Motor neuron (in vitro differentiated cells): ENCODE data around the gene FAM50A. TPM values are rescaled to one million over a fixed set of nuclear protein-coding genes. Genes with fewer than 3 reads are reported as not detected.

Source experiments
- ATAC-seq, 8 experiments: fragments of 200-7000 bp; cut with Tn5 transposase; replicated peaks in 6 of 8; 2 replicates each; pipeline ENCODE4 v1.8.0; 2021; ENCODE audit warnings: mild to moderate bottlenecking in 8 of 8, moderate library complexity in 8 of 8
- H3K27ac ChIP-seq, 2 donors: fragments of 250-450 bp; sonication (Bioruptor Pico); 2 replicates each; pipeline ENCODE4 v1.9.0; 2021; ENCODE audit warnings: antibody characterized with exemption in 2 of 2, mild to moderate bottlenecking in 2 of 2, moderate library complexity in 1 of 2
- H3K4me1 ChIP-seq, 2 donors: fragments of 250-450 bp; sonication (Bioruptor Pico); replicated peaks in 1 of 2; 2 replicates each; pipeline ENCODE4 v1.6.1; 2021; ENCODE audit warnings: antibody characterized with exemption in 2 of 2, mild to moderate bottlenecking in 2 of 2, moderate library complexity in 1 of 2
- H3K4me3 ChIP-seq, 5 donors: fragments of 250-450 bp; sonication (Bioruptor Pico); 2 replicates each; pipeline ENCODE4 v1.9.0; 2021; ENCODE audit warnings: antibody characterized with exemption in 5 of 5, mild to moderate bottlenecking in 5 of 5, moderate library complexity in 4 of 5
- WGBS, 10 experiments: fragments of 450-650 bp; shearing (Covaris generic); methylation state at CpG; one replicate each; pipeline ENCODE4 v1.0.0; 2022; 5-methylcytosine and 5-hydroxymethylcytosine counted together
- in situ Hi-C, 9 experiments: fragments of 400-800 bp; cut with MboI; loops; one replicate each; pipeline ENCODE4 v1.15.0; 2021; ENCODE audit warnings: low sequenced_read_pairs in 9 of 9, low pct_unique_long_range_greater_than_20kb in 2 of 9; ENCODE audit not compliant: unreplicated experiment in 9 of 9
- total RNA-seq, 8 experiments: library from RNA; unstranded; fragments of 300-600 nt; gene quantifications; 2 replicates each; pipeline versions ENCODE4 v1.2.3 to v1.2.4, GENCODE V29; 2022

The FAM50A gene
- total RNA-seq, 8 experiments from 2014 or later = 52.4 to 127 (median 74.5) TPM

- 17 to 98% (median 74%) methylated on average over 1 to 7 of the region's 13 CpGs; no CpG with 5 or more reads in 6 of the 10 experiments for WGBS, 10 experiments
- H3K27ac ChIP-seq = no peak overlapping the region
- H3K4me3 ChIP-seq = no peak overlapping the region
- peaks cover 8 to 10% of the 10 kb centered on the region in 2 donors for H3K4me1 ChIP-seq
- in situ Hi-C loops = no loop called here
- no peak for ATAC-seq
Observed at GRCh38 chrX:154426916-154427770, 16.8 kb upstream of the FAM50A start.

GRCh38 chrX:154428176-154429171 is 15.5 kb upstream of the FAM50A start, which contains the start of gene ATP6AP1:
TSS of gene ATP6AP1 (plus strand) at chrX:154428677. CDS start at chrX:154428693, 16 bp downstream.
- H3K4me3 ChIP-seq = peak within 1 kb of the TSS; percentile 55 to 98 (median 77)
- in situ Hi-C loops = no loop called here
- WGBS, 10 experiments = 0 to 65% (median 50%) methylated on average over 1 to 32 of the region's 87 CpGs; no CpG with 5 or more reads in 3 of the 10 experiments
- peak within 1 kb of the TSS; percentile 84 to 89 for H3K27ac ChIP-seq
- peak; percentile 98 to 99 (median 99) for ATAC-seq
- H3K4me1 ChIP-seq = peaks cover 8 to 10% of the 10 kb centered on the region in 2 donors

- WGBS, 10 experiments = 43% methylated on average over 2 of the region's 2 CpGs; no CpG with 5 or more reads in 9 of the 10 experiments
- in situ Hi-C loops = no loop called here
- Histone ChIP-seq H3K4me1 (peaks cover 8 to 10% of the 10 kb centered on the region in 2 donors), H3K27ac (no peak overlapping the region), H3K4me3 (peak overlapping the region; percentile 55 to 98 (median 77))
- ATAC-seq = no peak
Observed at GRCh38 chrX:154429711-154430110, 14.2 kb upstream of the FAM50A start.

- H3K4me3 ChIP-seq = no peak overlapping the region
- WGBS, 10 experiments = 43 to 80% (median 73%) methylated on average over 2 to 6 of the region's 6 CpGs; no CpG with 5 or more reads in 7 of the 10 experiments
Observed at GRCh38 chrX:154430479-154430878, 13.5 kb upstream of the FAM50A start.

GRCh38 chrX:154430916-154431315 is 13.0 kb upstream of the FAM50A start:
- Histone ChIP-seq H3K27ac (no peak overlapping the region), H3K4me1 (peaks cover 10 to 11% of the 10 kb centered on the region in 2 donors), H3K4me3 (no peak overlapping the region)
- in situ Hi-C loops = no loop called here
- no peak for ATAC-seq
- WGBS, 10 experiments = 39 to 100% (median 85%) methylated on average over 1 to 6 of the region's 7 CpGs; no CpG with 5 or more reads in 6 of the 10 experiments

More at GRCh38 chrX:154430479-154430878, 13.5 kb upstream of the FAM50A start:
- no peak for ATAC-seq
- in situ Hi-C loops = no loop called here
- Histone ChIP-seq H3K4me1 (peaks cover 8 to 10% of the 10 kb centered on the region in 2 donors), H3K27ac (no peak overlapping the region)

- Histone ChIP-seq H3K4me3 (no peak overlapping the region), H3K27ac (no peak overlapping the region), H3K4me1 (peaks cover 10 to 15% of the 10 kb centered on the region in 2 donors)
- in situ Hi-C loops = no loop called here
- WGBS, 10 experiments = 50% methylated on average over 1 of the region's 5 CpGs; no CpG with 5 or more reads in 9 of the 10 experiments
- ATAC-seq = no peak
Observed at GRCh38 chrX:154431341-154431740, 12.6 kb upstream of the FAM50A start.

DNA sequence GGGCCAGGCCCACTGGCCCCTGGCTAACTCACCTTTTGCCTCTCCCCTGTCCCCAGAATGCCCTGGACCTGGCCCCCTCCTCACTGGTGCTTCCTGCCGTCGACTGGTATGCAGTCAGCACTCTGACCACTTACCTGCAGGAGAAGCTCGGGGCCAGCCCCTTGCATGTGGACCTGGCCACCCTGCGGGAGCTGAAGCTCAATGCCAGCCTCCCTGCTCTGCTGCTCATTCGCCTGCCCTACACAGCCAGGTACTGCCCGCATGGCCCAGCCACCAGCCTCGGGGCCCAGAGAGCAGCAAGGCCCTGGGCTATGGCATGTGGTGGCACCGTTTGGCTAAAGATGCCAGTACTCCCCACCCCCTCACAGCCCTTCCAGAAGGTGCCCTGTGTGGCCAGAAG is 11.7 kb upstream of the FAM50A start:
- WGBS, 10 experiments = 33 to 80% methylated on average over 1 of the region's 8 CpGs; no CpG with 5 or more reads in 8 of the 10 experiments
- in situ Hi-C loops = no loop called here
- no peak overlapping the region for H3K27ac ChIP-seq
- ATAC-seq = no peak
- peaks cover 10 to 15% of the 10 kb centered on the region in 2 donors for H3K4me1 ChIP-seq
- no peak overlapping the region for H3K4me3 ChIP-seq

- peaks cover 7 to 17% of the 10 kb centered on the region in 2 donors for H3K4me1 ChIP-seq
- in situ Hi-C loops = no loop called here
- no peak for ATAC-seq
- 63% methylated on average over 1 of the region's 7 CpGs; no CpG with 5 or more reads in 9 of the 10 experiments for WGBS, 10 experiments
- no peak overlapping the region for H3K4me3 ChIP-seq
- H3K27ac ChIP-seq = no peak overlapping the region
Observed at GRCh38 chrX:154433605-154434004, 10.3 kb upstream of the FAM50A start.

DNA sequence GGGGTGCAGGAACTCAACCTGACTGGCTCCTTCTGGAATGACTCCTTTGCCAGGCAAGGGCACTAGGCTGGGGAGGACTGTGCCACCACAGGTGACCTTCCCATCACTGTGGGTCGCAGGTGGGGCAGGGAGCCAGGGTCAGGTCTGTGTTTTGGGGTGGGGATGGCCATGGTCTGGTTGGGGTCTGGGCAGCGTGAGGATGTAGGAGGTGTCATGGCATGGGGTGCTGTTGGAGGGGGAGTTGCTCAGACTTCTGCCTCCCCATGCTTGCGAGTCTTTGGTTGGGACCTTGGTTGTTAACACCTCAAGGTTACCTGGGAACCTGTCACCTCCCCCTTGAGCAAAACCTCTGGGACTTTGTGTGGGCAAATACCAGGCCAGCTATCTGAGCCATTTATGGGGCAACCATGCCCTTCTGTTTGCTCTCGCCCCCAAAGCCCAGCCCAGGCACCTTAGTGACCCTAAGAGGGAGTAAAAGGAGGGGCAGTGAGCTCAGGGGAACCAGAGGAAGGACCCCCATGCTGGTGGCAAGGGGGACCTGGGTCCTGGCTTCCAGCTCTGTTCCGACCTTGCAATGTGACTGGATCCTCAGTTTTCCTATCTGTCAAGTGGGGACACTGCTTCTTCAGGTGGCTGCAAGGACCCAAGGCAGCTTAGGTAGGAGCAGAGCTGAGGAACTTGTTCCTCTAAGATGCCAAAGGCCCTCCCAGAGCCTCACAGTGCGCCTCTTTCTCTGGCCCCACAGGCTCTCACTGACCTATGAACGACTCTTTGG is 9.4 kb upstream of the FAM50A start:
- Histone ChIP-seq H3K4me3 (no peak overlapping the region), H3K4me1 (peaks cover 4 to 21% of the 10 kb centered on the region in 2 donors), H3K27ac (no peak overlapping the region)
- WGBS, 10 experiments = 100% methylated on average over 1 of the region's 7 CpGs; no CpG with 5 or more reads in 7 of the 10 experiments
- ATAC-seq = no peak
- in situ Hi-C loops = no loop called here

DNA sequence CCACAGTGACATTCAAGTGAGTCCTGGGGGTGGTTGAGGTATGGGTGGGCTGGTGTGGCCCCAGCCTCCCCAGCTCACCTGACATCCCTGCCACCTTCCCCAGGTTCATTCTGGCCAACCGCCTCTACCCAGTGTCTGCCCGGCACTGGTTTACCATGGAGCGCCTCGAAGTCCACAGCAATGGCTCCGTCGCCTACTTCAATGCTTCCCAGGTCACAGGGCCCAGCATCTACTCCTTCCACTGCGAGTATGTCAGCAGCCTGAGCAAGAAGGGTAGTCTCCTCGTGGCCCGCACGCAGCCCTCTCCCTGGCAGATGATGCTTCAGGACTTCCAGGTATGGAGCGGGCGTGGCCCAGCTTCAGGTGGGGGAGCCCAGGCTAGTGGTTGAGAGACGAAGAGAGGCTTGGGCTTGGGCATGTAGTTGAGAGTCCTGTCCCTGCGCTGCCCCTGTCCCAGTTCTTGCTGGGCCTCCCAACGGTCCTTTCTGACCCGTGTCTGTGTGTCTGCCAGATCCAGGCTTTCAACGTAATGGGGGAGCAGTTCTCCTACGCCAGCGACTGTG is 8.7 kb upstream of the FAM50A start:
- Histone ChIP-seq H3K4me3 (no peak overlapping the region), H3K4me1 (peaks cover 2 to 16% of the 10 kb centered on the region in 2 donors), H3K27ac (peak overlapping the region in 1 of 2 donors; percentile 100)
- WGBS, 10 experiments = 53 to 60% methylated on average over 3 to 6 of the region's 19 CpGs; no CpG with 5 or more reads in 8 of the 10 experiments
- ATAC-seq = no peak
- in situ Hi-C loops = no loop called here

DNA sequence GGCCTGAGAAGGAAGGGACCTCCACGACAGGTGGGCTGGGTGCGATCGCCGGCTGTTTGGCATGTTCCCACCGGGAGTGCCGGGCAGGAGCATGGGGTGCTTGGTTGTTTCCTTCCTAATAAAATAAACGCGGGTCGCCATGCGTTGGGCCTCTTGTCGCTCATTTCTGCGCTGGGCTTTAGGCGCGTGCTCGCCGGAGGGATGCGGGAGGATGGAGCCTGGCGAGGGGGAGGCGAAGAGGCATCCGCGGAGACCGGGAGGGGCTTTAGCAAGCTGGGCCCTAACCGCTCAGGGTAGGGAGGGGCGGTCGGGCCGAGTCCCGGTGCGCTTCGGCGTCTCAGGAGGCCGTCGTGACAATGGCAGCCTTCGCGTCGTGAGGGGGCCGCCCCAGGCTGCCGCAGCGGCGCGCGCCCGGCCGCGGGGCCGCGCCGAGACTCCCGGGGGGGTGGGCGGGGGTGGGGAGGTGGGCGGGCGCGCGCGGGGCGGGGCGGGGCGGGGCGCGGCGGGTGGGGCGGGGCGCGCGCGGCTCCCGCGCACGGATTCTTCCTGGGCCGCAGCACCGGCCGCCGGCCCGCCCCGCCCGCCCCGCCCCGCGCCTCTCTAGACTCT is 7.5 kb upstream of the FAM50A start:
- in situ Hi-C loops = no loop called here
- Histone ChIP-seq H3K27ac (peak overlapping the region; percentile 100), H3K4me1 (peaks cover 2 to 16% of the 10 kb centered on the region in 2 donors), H3K4me3 (peak overlapping the region; percentile 72 to 95 (median 88))
- 28% methylated on average over 4 of the region's 78 CpGs; no CpG with 5 or more reads in 9 of the 10 experiments for WGBS, 10 experiments
- peak; percentile 63 to 85 (median 82) for ATAC-seq
